Uterus (tissue), 4 donors: ENCODE measurements around the gene MTUS2. TPM values are rescaled to one million over a fixed set of nuclear protein-coding genes. Genes with fewer than 3 reads are reported as not detected.

Source experiments
- DNase-seq, 2 donors: peaks; one replicate each; pipeline ENCODE4 v3.0.0-alpha.2; 2019 to 2020
- H3K27ac ChIP-seq, 2 donors: fragments of 200-600 bp; sonication (generic); 1 replicate in 1 of 2; 2 replicates in 1 of 2; pipeline ENCODE4 v1.5.1; 2016 to 2018
- H3K27me3 ChIP-seq, 2 donors: fragments of 200-600 bp; sonication (generic); one replicate each; pipeline ENCODE4 v1.5.1; 2018 to 2019; ENCODE audit warnings: control low read depth in 1 of 2
- H3K36me3 ChIP-seq, 2 donors: fragments of 200-600 bp; sonication (generic); one replicate each; pipeline ENCODE4 v1.5.1; 2019; ENCODE audit warnings: control low read depth in 1 of 2
- H3K4me1 ChIP-seq, 2 donors: fragments of 200-600 bp; sonication (generic); one replicate each; pipeline ENCODE4 v1.5.1; 2018 to 2019; ENCODE audit warnings: control low read depth in 1 of 2
- H3K4me3 ChIP-seq, 2 donors: fragments of 200-600 bp; sonication (generic); 1 replicate in 1 of 2; 2 replicates in 1 of 2; pipeline ENCODE4 v1.5.1; 2018 to 2019; ENCODE audit warnings: mild to moderate bottlenecking in 1 of 2
- H3K9me3 ChIP-seq, 2 donors: fragments of 200-600 bp; sonication (generic); one replicate each; pipeline ENCODE4 v1.5.1; 2019; ENCODE audit warnings: control low read depth in 1 of 2
- POLR2A ChIP-seq, 2 donors: fragments of 450-650 bp; IDR thresholded peaks; one replicate each; pipeline ENCODE4 v1.6.1; 2016; ENCODE audit warnings: antibody characterized with exemption in 2 of 2, mild to moderate bottlenecking in 1 of 2, moderate library complexity in 1 of 2
- intact Hi-C: fragments of 100-400 bp; cut with DNase I; formaldehyde crosslinking; loops from one replicate; pipeline ENCODE4 v1.15.1; 2023; ENCODE audit warnings: low total_unique reads
- total RNA-seq, 4 donors: library from RNA; depleted of rRNA in 3 of 4; stranded (reverse); fragments of >200 nt in 3 of 4; gene quantifications; one replicate each; pipeline versions ENCODE4 v1.1.0 to v1.2.4, GENCODE V29; 2014 to 2023
- TF ChIP-seq, protein P1 (sequence below), 4 experiments: fragments of 200-600 bp in 2 of 4; fragments of 450-650 bp in 2 of 4; sonication (generic) in 2 of 4; IDR thresholded peaks; one replicate each; pipeline ENCODE4 v1.5.1; 2016 to 2019; ENCODE audit warnings: antibody characterized with exemption in 4 of 4, mild to moderate bottlenecking in 2 of 4, moderate library complexity in 1 of 4
- donor health status: DM: yes; HTN: yes; CAD: no.

The MTUS2 gene
- total RNA-seq, 4 donors from 2014 or later = 0.26 to 4.0 (median 3.6) TPM; not detected in 1

DNA sequence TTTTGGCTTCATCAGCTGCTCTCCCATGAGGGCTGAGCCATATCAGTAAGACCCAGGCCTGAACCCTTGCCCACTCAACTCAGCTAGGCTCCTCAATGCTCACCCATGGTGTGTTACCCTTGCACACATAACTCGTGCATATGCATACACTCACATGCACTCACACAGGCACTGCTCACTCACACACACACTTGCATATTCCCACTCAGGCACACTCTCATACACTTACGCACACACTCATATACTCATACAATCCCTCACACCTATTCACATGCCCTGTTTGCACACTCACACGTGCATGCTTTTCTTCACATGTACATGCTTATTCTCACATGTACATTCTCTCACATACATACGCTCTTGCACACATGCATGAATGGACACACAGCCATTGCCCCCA, 681.5 kb downstream of the MTUS2 start:
- Histone ChIP-seq H3K27ac (no peak overlapping the region), H3K27me3 (no peaks in the 10 kb centered on the region), H3K4me1 (peaks cover 0 to 1% of the 10 kb centered on the region in 2 donors), H3K9me3 (no peaks in the 10 kb centered on the region), H3K36me3 (no peaks in the 10 kb centered on the region), H3K4me3 (no peak overlapping the region)
- no peak for TF ChIP-seq POLR2A (IDR thresholded peaks at IDR 0.05)
- TF ChIP-seq, protein P1, sequence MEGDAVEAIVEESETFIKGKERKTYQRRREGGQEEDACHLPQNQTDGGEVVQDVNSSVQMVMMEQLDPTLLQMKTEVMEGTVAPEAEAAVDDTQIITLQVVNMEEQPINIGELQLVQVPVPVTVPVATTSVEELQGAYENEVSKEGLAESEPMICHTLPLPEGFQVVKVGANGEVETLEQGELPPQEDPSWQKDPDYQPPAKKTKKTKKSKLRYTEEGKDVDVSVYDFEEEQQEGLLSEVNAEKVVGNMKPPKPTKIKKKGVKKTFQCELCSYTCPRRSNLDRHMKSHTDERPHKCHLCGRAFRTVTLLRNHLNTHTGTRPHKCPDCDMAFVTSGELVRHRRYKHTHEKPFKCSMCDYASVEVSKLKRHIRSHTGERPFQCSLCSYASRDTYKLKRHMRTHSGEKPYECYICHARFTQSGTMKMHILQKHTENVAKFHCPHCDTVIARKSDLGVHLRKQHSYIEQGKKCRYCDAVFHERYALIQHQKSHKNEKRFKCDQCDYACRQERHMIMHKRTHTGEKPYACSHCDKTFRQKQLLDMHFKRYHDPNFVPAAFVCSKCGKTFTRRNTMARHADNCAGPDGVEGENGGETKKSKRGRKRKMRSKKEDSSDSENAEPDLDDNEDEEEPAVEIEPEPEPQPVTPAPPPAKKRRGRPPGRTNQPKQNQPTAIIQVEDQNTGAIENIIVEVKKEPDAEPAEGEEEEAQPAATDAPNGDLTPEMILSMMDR (IDR thresholded peaks at IDR 0.05) = no peak
- no peak for DNase-seq
- intact Hi-C loops = no loop called here

DNA sequence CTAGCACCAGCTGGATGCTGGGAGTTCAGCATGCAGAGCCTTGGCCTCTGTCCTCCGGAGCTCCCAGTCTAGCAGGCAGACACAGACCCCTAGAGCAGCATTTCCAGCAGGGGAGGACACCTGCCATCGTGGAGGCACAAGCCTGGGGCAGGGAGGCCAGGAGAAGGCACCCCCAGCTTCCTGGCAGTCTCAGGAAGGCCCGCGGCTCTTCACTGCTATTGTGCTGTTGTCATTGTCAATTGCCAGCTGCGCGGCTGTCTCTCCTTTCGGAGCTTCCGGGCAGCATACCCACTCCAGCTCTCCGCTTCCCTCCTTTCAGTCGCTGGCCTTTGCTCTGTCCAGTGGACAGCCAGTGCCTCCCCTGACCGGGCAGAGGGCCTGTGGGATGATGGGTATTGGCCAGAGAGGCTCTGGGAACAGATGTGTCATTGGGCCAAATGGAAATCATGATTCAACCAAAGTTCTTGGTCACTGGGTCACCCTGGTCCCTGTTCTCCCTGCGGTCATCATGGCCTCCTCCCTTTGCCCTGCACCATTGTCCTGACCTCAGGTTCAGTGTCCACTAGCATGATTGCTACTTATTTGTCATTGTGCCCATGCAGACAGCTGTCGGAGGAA, 682.4 kb downstream of the MTUS2 start:
- TF ChIP-seq, protein P1 (IDR thresholded peaks at IDR 0.05) = no peak
- TF ChIP-seq POLR2A (IDR thresholded peaks at IDR 0.05) = no peak
- no peak for DNase-seq
- Histone ChIP-seq H3K9me3 (no peaks in the 10 kb centered on the region), H3K27me3 (no peaks in the 10 kb centered on the region), H3K36me3 (no peaks in the 10 kb centered on the region), H3K27ac (no peak overlapping the region), H3K4me1 (peaks cover 0 to 3% of the 10 kb centered on the region in 2 donors), H3K4me3 (no peak overlapping the region)
- intact Hi-C loops = no loop called here

DNA sequence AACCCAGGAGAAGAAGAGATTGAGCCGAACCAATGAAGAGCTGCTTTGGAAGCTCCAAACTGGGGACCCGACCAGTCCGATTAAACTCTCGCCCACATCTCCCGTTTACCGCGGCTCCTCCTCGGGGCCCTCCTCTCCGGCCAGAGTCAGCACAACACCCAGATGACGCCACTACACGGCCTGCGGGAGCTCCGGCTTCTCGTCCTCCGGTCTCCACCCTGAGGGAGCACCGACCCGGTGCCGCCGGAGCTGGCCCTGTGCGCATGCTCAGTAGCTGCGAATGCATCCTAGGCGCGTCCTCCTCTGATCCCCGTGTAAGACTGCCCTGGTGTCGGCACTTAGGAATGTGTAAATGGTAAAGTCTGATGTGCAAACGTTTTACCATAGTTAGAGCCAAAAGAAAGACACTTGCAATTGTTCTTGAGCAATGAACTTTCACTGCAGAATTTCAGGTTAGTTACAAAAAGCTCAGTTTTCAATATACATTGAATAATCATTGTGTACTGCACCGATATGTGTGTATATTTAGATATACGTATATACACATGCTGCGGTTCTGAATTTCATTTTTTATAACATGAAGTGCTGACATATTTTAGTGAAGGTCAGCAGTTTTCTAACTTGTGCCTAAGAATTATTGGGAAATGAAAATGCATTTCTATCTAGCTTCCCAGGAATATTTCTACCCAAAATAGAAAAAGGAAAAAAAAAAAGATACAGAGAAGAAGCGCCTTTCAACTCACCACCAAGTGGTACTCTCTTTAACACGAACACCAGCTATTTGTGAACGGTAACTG, 683.1 kb downstream of the MTUS2 start:
- DNase-seq = no peak
- TF ChIP-seq POLR2A (IDR thresholded peaks at IDR 0.05) = no peak
- TF ChIP-seq, protein P1 (IDR thresholded peaks at IDR 0.05) = no peak
- peaks cover under 1 to 3% of the 10 kb centered on the region in 2 donors for H3K4me1 ChIP-seq
- no peaks in the 10 kb centered on the region for H3K36me3 ChIP-seq
- no peak overlapping the region for H3K27ac ChIP-seq
- no peaks in the 10 kb centered on the region for H3K9me3 ChIP-seq
- no peaks in the 10 kb centered on the region for H3K27me3 ChIP-seq
- H3K4me3 ChIP-seq = no peak overlapping the region
- intact Hi-C loops = no loop called here

DNA sequence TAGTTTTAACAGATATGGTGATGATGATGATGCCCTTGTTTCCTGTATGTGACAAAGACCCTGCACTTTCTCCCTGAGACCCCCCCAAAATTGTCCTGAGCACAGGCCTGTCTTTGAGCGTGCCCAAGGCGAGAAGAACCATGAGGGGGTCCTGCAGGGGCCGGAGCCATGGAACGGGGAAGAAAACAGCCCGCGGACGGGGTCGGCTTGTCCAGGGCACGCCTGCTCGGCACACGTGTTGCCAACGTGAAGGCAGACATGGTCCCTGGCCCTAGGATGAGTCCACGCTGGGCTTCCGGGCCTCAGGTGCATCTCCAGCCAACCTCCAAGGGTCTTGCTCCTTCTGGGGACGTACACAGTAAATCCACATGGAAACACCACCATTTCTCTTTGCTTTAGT, 684.6 kb downstream of the MTUS2 start:
- Histone ChIP-seq H3K27ac (no peak overlapping the region), H3K36me3 (no peaks in the 10 kb centered on the region), H3K4me3 (no peak overlapping the region), H3K4me1 (peaks cover 3 to 5% of the 10 kb centered on the region in 2 donors), H3K27me3 (no peaks in the 10 kb centered on the region), H3K9me3 (no peaks in the 10 kb centered on the region)
- DNase-seq = no peak
- intact Hi-C loops = no loop called here
- TF ChIP-seq, protein P1 (IDR thresholded peaks at IDR 0.05) = no peak
- TF ChIP-seq POLR2A (IDR thresholded peaks at IDR 0.05) = no peak

DNA sequence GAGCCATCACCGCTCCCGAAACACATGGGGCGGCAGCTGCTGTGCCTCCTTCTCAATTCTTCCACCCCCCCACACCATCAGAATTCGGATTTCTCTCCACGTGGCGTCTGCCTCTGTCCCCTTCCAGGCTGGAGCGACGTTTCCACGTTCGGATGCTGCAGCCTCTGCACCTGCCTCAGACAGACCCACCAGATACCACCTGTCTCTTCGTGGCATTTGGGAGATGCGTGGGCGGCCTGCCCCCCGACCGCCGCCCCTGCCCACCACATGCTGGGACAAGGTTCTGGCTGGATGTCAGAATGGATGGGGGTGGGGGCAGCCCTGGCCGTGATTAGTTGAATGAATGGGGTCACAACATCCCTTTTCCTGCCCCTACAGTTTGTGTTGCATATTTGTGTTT, 685.4 kb downstream of the MTUS2 start:
- Histone ChIP-seq H3K4me1 (peaks cover 3 to 5% of the 10 kb centered on the region in 2 donors), H3K36me3 (no peaks in the 10 kb centered on the region), H3K9me3 (no peaks in the 10 kb centered on the region), H3K27me3 (no peaks in the 10 kb centered on the region), H3K4me3 (no peak overlapping the region), H3K27ac (no peak overlapping the region)
- no peak for TF ChIP-seq POLR2A (IDR thresholded peaks at IDR 0.05)
- TF ChIP-seq, protein P1 (IDR thresholded peaks at IDR 0.05) = no peak
- no peak for DNase-seq
- intact Hi-C loops = no loop called here
